ACHN (cell line): ENCODE measurements around the gene USHBP1.

Experiments used
- DNase-seq: peaks from one replicate; pipeline ENCODE4 v3.0.0-alpha.2; 2015
- in situ Hi-C: cut with HindIII; loops from 2 replicates; pipeline ENCODE4 v1.10.0; 2017; ENCODE audit warnings: low sequenced_read_pairs, low pct_ligation_motif_present, low pct_unique_long_range_greater_than_20kb

The USHBP1 gene

DNA sequence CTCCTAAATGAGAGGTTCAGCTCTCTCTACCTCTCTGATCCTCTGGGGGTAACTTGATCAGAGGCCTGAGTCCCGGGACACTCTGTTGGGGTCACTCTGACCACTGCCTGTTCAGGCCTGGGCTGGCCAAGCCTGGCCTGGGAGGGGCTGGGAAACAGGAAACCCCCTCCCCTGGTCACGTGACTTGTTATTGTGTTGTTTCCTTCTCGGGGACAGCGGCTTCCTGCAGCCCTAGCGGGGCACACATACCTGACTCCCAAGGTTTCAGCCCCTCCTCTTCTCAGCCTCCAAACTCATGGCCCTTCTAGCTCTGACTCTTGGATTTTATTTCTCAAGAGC is at the start of gene USHBP1:
Gene USHBP1, minus strand, starts transcription at position 105 of the 339 bp plus-strand sequence. CDS start 446 bp downstream, outside the sequence.
- DNase-seq, result no peak

DNA sequence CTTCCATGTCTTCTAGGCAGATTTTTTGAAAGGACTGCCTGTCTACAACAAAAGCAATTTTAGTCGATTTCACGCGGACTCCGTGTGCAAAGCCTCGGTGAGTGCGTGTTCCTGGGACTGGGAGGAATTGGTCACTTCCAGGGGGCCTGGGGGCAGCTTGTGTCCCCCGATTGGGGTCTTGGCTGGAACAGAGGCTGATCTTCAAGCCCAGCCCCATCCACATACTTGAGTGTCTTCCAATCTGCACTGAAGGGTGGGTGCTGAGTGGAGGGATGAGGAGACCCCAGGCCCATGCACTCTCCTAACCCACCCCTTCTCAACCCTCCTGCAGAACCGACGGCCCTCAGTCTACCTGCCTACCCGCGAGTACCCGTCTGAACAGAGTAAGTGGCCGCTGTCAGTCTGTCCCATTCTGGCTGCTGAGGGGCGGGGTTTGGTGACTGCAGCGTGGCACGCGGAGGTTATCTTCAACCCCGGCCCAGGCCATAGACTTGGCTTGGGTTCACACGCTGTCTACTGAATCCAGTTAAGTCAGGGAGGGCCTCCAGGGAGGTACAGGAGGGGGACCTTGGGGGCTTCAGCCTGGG is 49.6 kb upstream of the USHBP1 start:
- in situ Hi-C loops, result no loop called here
- no peak for DNase-seq

More for the DNA sequence above, at the start of gene USHBP1:
- in situ Hi-C loops, result no loop called here

DNA sequence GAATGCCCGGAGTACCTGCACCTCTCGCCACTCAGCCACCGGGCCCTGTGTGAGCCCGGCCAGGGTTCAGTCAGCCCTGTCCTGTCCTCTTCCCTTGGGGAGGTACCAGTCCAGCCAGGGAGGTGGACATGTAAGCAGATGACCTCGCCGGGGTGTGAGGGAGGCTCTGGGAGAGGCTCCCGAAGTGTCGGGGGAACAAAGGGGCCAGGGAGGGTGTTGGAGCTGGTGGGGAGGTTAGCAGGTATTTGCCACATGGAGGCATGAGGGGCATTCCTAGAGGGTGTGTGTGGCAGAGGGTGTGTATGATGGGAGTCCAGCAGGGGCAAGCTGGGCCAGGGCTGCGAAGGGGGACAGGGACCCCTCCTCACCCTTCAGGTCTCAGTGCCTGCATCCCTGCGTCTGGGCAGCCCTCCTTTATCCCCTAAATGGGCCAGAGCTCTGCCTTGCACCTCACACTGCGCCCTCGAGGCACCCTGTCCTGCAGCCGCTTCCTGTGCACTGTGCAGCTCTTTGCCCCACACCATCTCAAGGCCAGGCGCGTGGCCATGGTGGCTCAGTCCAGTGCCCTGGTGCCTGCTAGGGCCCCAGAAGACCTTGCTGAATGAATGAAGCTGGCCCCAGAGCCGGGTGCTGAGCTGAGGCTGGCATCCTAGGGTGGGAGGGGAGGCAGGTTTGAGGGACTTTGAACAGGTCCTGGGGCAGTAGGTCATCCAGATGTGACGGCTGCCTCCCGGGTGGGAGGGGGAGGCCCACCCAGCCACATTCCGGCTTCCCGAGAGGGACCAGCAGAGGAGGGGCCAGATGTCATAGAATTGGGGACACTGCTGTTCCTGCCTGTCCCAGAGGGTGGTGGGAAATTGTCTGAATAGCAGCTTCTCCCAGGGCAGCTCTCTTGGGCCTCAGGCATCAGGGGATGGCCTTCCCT is 47.9 kb upstream of the USHBP1 start:
- in situ Hi-C loops, result no loop called here
- no peak for DNase-seq

DNA sequence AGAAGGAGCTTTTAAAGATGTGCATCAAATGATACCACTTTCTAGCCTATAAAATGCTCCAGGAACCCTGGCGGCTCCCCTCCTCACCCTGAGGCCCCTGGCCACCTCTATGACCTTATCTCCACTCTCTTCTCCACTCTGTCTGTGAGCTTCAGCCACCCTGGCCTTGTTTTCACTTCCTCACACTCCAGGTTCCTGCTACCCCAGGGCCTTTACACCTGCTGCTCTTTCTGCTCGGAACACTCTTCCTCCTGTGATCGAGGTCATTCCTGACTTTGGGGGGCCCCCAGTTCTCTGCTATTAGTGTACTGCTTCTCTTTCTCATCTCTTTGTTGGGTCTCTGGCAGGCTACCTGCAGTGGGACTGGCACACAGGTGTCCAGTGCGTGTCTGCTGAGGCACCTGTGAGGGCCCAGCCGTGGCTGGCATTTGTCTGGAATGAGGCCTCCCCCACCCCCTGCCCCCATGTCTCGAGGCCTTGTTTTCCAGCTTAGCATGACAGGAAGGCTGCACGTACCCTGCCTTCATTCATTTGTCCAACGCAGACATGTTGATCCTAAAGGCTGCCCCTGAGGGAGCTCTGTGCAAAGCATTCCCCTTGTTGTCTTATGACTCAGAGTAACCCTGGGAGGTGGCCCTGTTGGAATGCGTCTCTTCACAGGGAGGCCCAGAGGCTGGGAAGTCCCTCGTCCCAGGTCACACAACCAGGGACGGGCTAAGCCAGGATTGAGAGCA is 47.1 kb upstream of the USHBP1 start:
- DNase-seq, result peak; percentile 81
- in situ Hi-C loops, result no loop called here

DNA sequence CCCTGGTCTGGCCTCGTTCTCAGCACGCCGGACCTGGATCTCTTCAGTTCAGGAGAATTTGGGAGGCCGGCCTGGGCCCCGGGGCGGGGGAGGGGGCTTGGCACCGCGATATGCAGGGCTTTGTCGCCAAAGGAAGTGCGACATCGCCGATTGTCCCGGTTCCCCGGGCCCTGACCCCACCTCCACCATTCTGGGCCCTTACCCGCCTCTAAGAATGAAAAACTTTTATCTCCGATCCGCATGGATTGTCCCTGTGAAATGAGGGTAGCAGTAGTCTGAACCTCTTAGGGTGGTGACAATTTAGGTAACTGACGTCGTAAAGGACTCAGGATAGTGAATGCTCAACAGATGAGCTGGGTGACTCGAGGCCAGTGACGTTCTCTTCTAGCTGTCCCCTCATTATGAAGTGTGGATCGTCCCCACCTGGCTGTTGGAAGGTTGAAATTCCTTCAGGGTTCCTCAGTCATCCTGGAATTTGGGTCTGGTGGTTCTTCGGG is 45.5 kb upstream of the USHBP1 start:
- no peak for DNase-seq
- in situ Hi-C loops, result no loop called here

- in situ Hi-C loops, result no loop called here
- DNase-seq, result peak; percentile 99
Measured at GRCh38 chr19:17309198-17309964, 44.8 kb upstream of the USHBP1 start, which contains the start of gene DDA1. Gene DDA1 (plus strand): TSS chr19:17309563. CDS start chr19:17309655, 92 bp downstream.

DNA sequence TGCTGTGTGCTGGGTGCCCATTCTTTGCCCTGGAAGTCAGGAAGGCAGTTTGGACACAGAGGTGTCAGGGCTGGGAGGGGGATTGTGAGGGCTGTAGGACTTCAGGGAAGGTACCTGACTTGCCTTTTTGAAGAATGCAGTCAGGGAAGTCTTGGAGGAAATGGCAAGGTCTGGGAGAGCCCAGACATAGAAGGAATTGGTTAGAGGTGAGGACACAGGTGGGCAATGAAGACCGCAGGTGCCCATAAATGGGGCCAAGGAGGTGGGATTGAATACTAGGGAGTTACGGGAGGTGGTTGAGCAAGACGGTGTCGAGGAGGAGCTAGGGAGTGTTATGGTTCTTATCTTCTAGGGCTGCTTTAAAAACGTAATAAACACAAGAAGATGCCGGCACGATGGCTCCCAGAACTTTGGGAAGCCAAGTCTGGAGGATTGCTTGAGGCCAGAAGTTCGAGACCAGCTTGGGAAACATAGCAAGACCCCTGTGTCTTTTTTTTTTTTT is 43.4 kb upstream of the USHBP1 start:
- no peak for DNase-seq
- in situ Hi-C loops, result no loop called here

DNA sequence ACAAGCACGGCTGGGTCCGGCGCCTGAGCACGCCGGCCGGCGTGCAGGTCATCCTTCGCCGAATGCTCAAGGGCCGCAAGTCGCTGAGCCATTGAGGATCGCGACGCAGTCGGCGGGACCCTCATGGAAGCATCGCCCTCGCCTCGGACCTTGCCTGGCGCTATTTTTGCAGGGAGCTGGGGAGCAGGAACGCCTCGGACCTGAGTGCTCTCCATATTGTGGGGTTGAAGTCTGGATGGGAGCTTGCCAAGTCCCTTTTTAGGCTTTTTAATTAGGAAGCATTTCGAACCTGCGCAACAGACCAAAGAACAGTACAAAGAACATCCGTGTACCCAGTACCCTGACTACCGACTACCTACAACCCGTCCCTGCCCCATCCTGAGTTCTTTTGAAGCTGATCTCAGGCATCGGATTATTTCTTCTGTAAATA is 41.8 kb upstream of the USHBP1 start:
- DNase-seq, result no peak
- in situ Hi-C loops, result no loop called here

DNA sequence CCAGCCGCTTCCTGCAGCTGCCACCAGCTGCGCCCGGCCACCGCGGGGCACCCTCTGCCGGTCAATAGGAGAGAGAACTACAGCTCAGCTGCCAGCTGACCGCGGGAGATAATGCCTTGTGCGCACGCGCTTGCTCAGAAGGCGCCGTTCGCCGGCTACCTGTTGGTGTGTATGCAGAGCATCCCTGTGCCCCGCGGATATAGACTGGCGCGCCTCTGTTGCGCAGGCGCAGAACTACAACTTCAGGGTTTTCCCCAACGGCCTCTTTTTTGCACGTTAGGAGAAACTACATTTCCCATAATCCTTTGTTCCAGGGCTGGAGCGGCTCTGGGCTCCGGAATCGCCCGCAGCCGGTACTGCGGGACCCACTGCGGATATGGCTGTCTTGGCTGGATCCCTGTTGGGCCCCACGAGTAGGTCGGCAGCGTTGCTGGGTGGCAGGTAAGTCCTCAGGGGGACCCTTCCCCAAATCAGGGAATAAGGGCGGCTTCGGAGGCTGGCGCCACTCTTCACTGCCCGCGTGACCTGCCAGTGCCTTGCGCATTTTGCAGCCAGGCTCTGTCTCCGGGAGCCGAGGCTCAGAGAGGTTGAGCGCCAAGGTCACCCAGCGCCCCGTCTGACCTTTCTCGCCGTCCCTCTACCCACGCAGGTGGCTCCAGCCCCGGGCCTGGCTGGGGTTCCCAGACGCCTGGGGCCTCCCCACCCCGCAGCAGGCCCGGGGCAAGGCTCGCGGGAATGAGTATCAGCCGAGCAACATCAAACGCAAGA is 41.2 kb upstream of the USHBP1 start, which contains the start of gene MRPL34:
Gene MRPL34, plus strand, starts transcription at position 356 of the 768 bp plus-strand sequence. Its CDS starts 21 bp downstream, at position 377.
- peak; percentile 97 for DNase-seq
- in situ Hi-C loops, result no loop called here

DNA sequence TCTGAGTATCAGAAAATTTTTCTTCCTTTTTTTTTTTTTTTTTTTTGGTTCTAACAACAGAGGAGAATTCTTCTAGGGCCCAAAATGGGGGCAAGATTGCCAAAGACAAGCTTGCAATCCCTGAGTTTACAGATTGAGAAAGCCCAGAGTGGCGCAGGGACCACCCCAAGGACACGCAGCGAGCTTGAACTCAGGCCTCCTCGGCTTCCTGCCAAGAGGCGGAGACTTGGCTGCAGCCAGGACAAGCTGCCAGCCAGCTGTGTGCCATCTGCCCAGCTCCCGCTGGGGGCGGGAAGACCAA is 40.6 kb upstream of the USHBP1 start:
- in situ Hi-C loops, result no loop called here
- DNase-seq, result no peak

DNA sequence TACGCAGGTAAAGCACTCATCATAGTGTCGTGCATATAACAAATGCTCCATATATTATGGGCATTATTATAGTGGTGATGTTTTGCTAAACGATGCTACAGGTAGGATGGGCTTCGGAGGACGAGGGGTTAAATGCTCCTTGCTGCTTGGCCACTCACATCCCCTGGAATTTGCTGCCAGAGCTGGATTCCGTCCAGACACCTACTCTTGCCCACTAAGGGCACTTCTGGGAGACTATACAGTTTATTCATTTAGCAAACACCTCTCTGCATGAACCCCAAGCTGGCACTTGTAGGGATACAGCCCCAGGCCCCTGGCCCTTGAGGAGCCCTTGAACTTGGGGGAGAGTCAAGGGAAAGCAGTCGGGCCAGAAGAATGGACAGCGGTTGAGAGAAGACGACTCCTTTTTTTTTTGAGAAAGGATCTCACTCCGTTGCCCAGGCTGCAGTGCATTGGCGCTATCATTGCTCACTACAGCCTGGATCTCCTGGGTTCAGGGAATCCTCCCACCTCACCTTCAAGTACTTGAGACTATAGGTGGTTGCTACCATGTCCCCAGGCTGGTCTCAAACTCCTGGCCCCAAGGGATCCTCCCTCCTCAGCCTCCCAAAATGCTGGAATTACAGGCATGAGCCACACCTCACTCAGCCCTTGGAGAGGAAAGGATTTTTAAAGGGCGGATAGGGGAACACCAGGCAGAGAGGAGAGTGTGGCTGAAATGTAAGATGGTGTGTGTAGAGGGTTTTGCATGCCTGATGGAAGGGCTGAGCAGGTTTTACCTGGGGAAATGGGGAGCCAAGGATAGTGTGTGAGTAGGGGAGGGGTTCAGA is 40.1 kb upstream of the USHBP1 start:
- in situ Hi-C loops, result no loop called here
- peak; percentile 22 for DNase-seq

DNA sequence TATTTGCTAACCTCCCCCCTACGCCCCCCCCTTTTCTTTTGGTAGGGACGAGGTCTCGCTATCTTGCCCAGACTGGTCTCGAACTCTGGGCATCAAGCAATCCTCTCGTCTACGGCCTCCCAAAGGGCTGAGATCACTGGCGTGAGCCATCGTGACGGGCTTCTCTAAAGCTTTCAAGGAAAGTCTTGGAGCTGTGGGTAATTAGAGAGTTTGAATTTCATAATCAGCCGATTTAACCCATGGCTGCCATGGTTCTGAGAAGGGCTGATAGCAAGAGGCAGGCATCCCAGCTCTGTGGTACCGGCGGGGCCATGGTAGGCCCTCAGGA is 39.4 kb upstream of the USHBP1 start:
- no peak for DNase-seq
- in situ Hi-C loops, result no loop called here

- peak; percentile 94 for DNase-seq
- in situ Hi-C loops, result no loop called here
Measured at GRCh38 chr19:17303167-17303939, 38.8 kb upstream of the USHBP1 start, which contains the start of gene ABHD8. Gene ABHD8 (minus strand): TSS chr19:17303425. CDS start chr19:17301616, 1,809 bp downstream.

DNA sequence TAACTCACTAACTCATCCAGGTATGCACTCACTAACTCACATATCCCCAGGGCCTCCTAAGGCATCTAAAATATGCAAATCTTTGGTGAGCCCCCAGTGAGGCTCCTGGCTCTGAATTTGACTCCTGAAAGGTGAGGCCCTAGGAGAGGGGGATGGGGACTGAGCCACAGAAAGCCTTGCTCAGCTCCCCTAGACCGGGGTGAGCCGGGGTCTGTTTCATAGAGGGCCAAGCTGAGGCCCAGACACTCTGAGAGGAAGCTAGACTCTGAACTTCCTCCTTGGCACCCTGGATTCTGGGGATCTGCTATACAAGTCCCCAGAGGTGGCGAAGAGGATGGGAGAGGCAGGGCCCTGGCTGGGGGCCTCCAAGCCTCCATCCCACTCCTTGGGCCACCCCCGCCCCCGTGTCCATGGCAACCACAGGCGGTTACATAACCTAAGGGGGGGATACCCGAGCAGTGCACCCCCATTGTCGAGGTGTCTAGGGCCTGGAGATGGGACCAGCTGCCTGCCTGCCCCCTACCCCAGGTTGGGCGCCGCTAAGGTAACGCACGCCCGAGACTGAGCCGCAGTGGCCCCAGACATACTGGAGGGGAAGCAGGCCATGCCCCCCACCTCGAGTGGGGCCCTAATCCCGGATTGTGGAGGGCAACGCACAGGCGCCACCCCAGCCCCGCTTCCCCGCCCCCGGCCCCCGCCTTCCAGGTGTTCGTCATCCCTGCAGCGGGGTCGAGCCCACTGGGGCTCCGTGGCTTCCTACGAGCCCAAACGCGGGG is 38.0 kb upstream of the USHBP1 start:
- in situ Hi-C loops, result no loop called here
- DNase-seq, result no peak

GRCh38 chr19:17300992-17301619 is 36.6 kb upstream of the USHBP1 start:
- DNase-seq, result no peak
- in situ Hi-C loops, result no loop called here
